ENCODE results near the gene ADPRHL1.

GRCh38 chr13:113485545-113485944 is 32.3 kb upstream of the ADPRHL1 start:
- TF ChIP-seq CTCF (optimal IDR thresholded peaks at IDR 0.05 in 1 of 3, IDR thresholded peaks at IDR 0.05 in 1 of 3, conservative IDR thresholded peaks at IDR 0.05 in 1 of 3; ENCODE audit: extremely low read depth in 1 of 3, insufficient read depth in 2 of 3, low read length in 3 of 3) (no peak), EZH2 (IDR thresholded peaks at IDR 0.05; ENCODE audit: low read length) (no peak)

All from keratinocyte (primary cell).